T47D (cell line): ENCODE data around the gene EEF2.

ENCODE experiments used
- DNase-seq, 2 experiments: peaks; one replicate each; pipeline versions ENCODE4 v3.0.0 to v3.0.0-alpha.2; 2011 to 2012; ENCODE audit warnings: low read depth in 1 of 2, low spot score in 1 of 2
- JUND ChIP-seq: IDR thresholded peaks from 2 replicates; pipeline ENCODE4 v1.6.1; 2012; ENCODE audit warnings: low read depth
- in situ Hi-C: cut with HindIII; loops from 2 replicates; pipeline ENCODE4 v1.10.0; 2016; ENCODE audit warnings: low sequenced_read_pairs, low pct_unique_long_range_greater_than_20kb

The EEF2 gene

DNA sequence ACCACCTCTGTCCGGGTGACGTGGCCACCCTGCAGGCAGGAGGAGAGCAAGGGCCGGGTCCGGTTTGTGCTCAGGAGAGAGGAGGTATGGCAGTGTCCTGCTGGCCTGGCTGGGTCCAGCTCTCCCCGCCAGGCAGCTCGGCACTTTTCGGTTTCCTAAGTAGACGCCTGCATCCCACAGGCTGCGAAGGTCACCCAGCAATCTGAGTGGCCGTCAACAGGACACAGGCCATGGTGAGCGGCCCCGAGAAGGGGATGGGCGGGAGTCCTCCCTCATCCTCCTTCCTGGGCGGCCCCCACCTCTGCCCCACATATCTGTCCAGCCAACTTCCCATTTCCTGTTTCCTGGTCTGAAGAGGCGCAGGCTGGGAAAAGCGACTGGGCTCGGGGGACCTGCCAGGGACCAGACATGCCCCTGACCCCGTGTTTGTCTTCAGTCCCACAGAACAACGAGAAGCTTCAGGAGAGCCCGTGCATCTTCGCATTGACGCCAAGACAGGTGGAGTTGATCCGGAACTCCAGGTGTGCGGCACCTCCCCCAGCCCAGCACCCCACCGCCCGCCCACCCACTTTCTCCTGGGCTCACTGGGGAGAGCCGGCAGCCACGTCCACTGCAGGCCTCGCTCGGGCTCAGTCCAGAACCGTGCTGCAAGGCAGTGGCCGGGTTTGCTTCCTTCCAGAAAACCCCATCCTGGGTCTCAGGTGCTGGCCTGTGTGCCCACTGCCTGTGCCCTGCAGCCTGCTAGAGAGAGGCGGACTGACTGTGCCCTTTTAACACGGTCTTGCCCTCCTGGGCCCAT is 38.5 kb upstream of the EEF2 start:
- in situ Hi-C loops, result no loop called here
- no peak for DNase-seq
- TF ChIP-seq JUND, result no peak

- TF ChIP-seq JUND, result no peak
- in situ Hi-C loops, result no loop called here
- no peak for DNase-seq
Measured at GRCh38 chr19:4019578-4019977, 34.3 kb upstream of the EEF2 start.

DNA sequence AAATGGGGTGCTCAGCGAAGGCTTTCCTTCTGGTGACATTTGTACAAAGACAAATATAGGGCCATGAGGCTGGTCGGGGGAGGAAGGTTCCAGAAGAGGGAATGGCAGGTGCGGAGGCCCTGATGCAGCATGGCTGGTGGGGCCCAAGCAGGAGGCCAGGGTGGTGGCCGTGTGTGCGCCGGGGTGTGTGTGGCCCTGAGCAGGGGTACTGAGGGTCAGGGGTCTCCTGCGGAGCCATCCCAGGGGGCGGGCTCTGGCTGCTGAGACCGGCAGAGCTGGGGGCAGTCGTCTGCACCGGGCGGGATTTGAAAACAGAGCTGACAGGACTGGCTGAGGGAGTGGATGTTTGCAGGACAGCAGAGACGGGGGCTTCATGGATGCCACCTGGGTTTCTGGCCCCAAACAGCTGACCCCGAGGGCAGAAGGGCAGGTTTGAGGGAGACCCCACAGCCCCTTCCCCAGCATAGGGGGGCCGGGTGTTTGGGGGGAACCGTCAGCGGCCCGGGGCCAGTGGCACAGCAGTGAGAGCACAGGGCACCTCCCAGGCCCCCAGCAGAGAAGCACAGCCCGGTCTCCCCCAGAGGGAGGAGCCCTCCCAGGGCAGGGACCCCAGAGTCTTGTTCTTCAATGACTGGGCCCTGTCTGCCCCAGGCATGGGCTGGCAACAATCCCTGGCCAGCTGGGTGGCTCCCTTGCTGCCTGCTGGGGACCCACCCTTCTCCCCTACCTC is 33.7 kb upstream of the EEF2 start:
- TF ChIP-seq JUND, result no peak
- in situ Hi-C loops, result no loop called here
- no peak for DNase-seq

- in situ Hi-C loops, result no loop called here
- TF ChIP-seq JUND, result no peak
- DNase-seq, result no peak
Measured at GRCh38 chr19:4018140-4018613, 32.9 kb upstream of the EEF2 start.

GRCh38 chr19:4016903-4017638 is 31.8 kb upstream of the EEF2 start:
- no peak for DNase-seq
- in situ Hi-C loops, result no loop called here
- no peak for TF ChIP-seq JUND

GRCh38 chr19:4016486-4016885 is 31.2 kb upstream of the EEF2 start:
- no peak for DNase-seq

DNA sequence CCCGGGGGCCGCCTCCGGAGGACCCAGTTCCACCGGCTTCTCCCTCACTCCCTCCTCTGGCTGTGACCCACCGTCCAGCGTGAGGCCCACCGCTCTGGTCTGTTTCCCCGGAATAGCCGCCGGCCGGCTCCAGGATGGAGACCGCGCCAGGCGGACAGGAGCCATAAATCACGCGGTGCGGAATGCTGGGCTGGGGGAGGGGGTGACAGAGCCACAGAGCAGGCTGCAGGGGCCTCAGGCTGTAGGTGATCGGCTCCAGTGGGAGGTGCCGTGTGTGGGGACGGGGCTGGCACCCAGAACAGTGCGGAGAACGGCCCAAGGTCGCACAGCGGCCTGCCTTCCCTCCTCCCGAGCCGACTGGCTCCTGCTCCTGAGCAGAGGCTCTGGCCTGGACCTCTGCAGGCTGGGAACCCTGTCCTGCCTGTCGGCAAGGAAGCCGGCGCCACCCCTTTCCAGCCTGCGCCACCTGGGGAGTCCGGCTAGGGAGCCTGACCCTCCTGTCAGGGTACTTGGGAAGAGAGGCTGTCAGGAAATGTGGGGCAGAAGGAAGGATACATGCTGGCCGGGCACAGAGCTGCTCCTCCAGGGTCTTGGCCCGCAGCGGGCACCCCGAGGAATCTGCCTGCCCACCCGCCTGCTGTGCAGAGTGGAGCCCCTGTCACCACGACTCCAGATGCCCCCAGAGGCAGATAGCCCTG is 30.6 kb upstream of the EEF2 start:
- no peak for DNase-seq
- in situ Hi-C loops, result no loop called here
- no peak for TF ChIP-seq JUND

More at GRCh38 chr19:4016486-4016885, 31.2 kb upstream of the EEF2 start:
- in situ Hi-C loops, result no loop called here
- TF ChIP-seq JUND, result no peak

- in situ Hi-C loops, result no loop called here
- peak in 1 of 2 experiments; percentile 46 for DNase-seq
- TF ChIP-seq JUND, result no peak
Measured at GRCh38 chr19:4014541-4015491, 29.6 kb upstream of the EEF2 start.

- no peak for TF ChIP-seq JUND
- in situ Hi-C loops, result no loop called here
- DNase-seq, result no peak
Measured at GRCh38 chr19:4013886-4014540, 28.8 kb upstream of the EEF2 start.

GRCh38 chr19:4012975-4013634 is 27.8 kb upstream of the EEF2 start:
- no peak for TF ChIP-seq JUND
- in situ Hi-C loops, result no loop called here
- DNase-seq, result no peak
